PFSK-1 (cell line): ENCODE results near the gene TNNT1.
A peak's percentile ranks its signal among the peaks of the same experiment; 100 is the strongest.

Experiments
- FOXP2 ChIP-seq: optimal IDR thresholded peaks from 2 replicates; pipeline ENCODE3; 2011; ENCODE audit warnings: borderline replicate concordance, control low read depth, inconsistent platforms; ENCODE audit not compliant: insufficient read depth; ENCODE audit errors: extremely low read length, extremely low read depth
- POLR2AphosphoS5 ChIP-seq: IDR thresholded peaks from 2 replicates; pipeline ENCODE4 v1.6.1; 2012; ENCODE audit warnings: low read depth, mild to moderate bottlenecking, control low read depth, low read length, moderate library complexity
- SIN3A ChIP-seq: IDR thresholded peaks from 2 replicates; pipeline ENCODE4 v1.6.1; 2012; ENCODE audit warnings: mild to moderate bottlenecking, low read length, moderate library complexity, borderline replicate concordance; ENCODE audit not compliant: insufficient read depth
- TAF1 ChIP-seq: IDR thresholded peaks from 2 replicates; pipeline ENCODE4 v1.6.1; 2012; ENCODE audit warnings: low read length, control low read depth, borderline replicate concordance; ENCODE audit not compliant: insufficient read depth
- TF ChIP-seq, protein P1 (sequence below), 2 experiments: IDR thresholded peaks; 2 replicates each; pipeline versions ENCODE4 v1.6.1 to v1.8.0; 2011 to 2012; ENCODE audit warnings: low read depth in 2 of 2, low read length in 2 of 2, control low read depth in 1 of 2, inconsistent platforms in 1 of 2, mild to moderate bottlenecking in 1 of 2, moderate library complexity in 1 of 2; ENCODE audit not compliant: insufficient read depth in 1 of 2

The TNNT1 gene

DNA sequence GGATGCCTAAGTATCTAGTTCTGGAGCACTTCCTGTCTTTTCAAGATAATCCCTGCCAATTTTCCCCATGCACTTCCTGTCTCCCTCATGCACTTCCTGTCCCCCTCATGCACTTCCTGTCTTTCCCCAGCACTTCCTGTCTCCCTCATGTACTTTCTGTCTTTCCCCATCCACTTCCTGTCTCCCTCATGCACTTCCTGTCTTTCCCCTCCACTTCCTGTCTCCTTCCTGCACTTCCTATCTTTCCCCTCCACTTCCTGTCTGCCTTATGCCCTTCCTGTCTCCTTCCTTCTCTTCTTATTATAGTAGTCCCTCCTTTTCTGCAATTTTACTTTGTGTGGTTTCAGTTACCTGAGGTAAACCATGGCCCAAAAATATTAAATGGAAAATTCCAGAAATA is 3.0 kb upstream of the TNNT1 start:
- TF ChIP-seq SIN3A: no peak
- TF ChIP-seq, protein P1, sequence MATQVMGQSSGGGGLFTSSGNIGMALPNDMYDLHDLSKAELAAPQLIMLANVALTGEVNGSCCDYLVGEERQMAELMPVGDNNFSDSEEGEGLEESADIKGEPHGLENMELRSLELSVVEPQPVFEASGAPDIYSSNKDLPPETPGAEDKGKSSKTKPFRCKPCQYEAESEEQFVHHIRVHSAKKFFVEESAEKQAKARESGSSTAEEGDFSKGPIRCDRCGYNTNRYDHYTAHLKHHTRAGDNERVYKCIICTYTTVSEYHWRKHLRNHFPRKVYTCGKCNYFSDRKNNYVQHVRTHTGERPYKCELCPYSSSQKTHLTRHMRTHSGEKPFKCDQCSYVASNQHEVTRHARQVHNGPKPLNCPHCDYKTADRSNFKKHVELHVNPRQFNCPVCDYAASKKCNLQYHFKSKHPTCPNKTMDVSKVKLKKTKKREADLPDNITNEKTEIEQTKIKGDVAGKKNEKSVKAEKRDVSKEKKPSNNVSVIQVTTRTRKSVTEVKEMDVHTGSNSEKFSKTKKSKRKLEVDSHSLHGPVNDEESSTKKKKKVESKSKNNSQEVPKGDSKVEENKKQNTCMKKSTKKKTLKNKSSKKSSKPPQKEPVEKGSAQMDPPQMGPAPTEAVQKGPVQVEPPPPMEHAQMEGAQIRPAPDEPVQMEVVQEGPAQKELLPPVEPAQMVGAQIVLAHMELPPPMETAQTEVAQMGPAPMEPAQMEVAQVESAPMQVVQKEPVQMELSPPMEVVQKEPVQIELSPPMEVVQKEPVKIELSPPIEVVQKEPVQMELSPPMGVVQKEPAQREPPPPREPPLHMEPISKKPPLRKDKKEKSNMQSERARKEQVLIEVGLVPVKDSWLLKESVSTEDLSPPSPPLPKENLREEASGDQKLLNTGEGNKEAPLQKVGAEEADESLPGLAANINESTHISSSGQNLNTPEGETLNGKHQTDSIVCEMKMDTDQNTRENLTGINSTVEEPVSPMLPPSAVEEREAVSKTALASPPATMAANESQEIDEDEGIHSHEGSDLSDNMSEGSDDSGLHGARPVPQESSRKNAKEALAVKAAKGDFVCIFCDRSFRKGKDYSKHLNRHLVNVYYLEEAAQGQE (IDR thresholded peaks at IDR 0.05; ENCODE audit: insufficient read depth in 1 of 2, low read depth in 2 of 2, low read length in 2 of 2): no peak
- no peak for TF ChIP-seq TAF1
- TF ChIP-seq POLR2AphosphoS5: no peak
- TF ChIP-seq FOXP2: no peak

DNA sequence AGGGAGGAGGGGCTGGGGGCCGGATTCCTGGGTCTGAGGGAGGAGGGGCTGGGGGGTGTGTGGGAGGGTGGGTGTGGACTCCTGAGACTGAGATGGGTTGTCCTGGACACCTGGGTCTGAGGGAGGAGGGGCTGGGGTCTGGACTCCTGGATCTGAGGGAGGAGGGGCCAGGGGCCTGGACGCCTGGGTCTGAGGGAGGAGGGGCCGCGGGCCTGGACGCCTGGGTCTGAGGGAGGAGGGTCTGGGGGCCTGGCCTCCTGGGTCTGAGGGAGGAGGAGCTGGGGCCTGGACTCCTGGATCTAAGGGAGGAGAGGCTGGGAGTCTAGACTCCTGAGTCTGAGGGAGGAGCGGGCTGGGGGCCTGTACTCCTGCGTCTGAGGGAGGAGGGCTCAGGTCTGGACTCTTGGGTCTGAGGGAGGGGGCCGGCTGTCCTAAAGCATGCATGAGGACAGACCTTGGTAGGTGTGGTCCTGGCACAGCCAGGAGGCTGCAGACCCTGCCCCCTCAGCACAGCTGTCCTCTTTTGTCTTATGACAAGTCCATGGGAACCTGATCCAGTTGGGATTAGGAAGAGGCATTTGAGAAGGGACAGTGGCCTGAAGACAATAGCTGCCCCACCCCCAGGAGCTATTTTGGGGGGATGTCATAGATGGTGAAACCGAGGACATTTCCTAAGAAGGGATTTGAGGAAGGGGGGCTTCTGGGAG is 1.3 kb downstream of the TNNT1 start:
- TF ChIP-seq SIN3A: no peak
- TF ChIP-seq TAF1: no peak
- no peak for TF ChIP-seq FOXP2
- no peak for TF ChIP-seq POLR2AphosphoS5
- TF ChIP-seq, protein P1 (IDR thresholded peaks at IDR 0.05; ENCODE audit: insufficient read depth in 1 of 2, low read depth in 2 of 2, low read length in 2 of 2): no peak

DNA sequence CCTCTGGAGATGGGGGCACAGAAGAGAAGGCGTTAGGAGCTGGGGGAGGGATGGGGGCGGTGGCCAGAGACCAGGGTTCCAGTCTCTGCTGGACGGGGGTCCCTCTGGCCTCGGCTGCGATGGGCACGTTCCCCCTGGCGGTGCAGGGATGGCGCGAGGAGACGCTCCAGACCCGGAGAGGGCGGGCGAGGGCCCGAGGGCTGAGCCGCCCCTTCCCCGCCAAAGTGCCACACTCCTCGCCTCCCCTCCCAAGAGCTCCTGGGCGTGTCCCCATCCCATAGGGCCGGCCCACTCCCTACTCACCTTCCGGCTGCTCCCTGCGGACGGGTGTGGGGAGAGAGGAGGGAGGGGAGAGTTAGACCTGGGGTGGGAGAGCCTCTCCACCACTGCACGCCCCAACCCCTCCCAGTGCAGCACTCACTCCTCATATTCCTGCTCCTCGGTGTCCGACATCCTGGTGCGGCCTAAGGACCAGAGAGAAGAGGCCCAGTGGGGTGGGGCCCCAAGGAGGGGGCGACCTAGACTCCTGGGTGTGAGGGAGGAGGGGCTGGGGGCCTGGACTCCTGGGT is 2.2 kb downstream of the TNNT1 start:
- TF ChIP-seq FOXP2 (peak; percentile 42), TAF1 (no peak), SIN3A (no peak), POLR2AphosphoS5 (no peak)
- TF ChIP-seq, protein P1 (IDR thresholded peaks at IDR 0.05; ENCODE audit: insufficient read depth in 1 of 2, low read depth in 2 of 2, low read length in 2 of 2): no peak

DNA sequence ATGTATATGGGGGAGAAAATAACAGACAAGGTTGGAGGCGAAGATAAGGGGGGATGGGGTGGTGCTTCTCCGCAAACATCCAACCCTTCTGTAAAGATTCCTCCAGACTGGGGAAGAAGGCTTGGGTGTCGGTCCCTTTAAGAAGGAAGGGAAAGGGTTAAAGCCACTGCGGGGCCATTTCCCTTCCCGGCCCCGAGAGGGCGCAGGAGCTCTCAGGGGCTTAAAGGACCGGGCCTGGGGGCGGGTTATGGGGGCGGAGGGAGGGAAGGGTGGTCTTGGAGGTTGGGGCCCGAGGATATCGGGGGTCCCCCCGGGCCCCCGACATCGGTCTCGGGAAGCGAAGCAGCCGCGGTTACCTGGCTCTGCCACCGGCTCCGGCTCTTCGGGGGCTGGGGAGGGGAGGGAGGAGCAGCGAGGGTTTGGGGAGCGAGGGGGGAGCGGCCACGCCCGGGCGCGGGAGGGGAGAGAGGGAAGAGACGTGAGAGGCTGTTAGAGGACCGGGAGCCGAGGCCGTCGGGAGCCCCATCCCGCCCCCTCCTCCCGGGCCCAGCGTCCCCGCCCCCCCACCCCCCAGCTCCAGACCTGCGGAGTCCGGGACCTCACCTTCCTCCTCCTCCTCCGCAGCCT is 2.8 kb downstream of the TNNT1 start:
- TF ChIP-seq, protein P1 (IDR thresholded peaks at IDR 0.05; ENCODE audit: insufficient read depth in 1 of 2, low read depth in 2 of 2, low read length in 2 of 2): no peak
- no peak for TF ChIP-seq POLR2AphosphoS5
- TF ChIP-seq FOXP2: no peak
- TF ChIP-seq TAF1: no peak
- TF ChIP-seq SIN3A: no peak
